BLaER1 treated with 17β-estradiol and CSF1 and Interleukin-3, amounts not matched to agents 10 nM and 100 nM (cell line): ENCODE results near the gene CCDC12.

ENCODE experiments used
- H3K27ac ChIP-seq, 11 experiments: shearing (Covaris generic); formaldehyde crosslinking; 2 replicates each; pipeline ENCODE4 v1.8.1; 2022
- H3K27me3 ChIP-seq, 11 experiments: shearing (Covaris generic); formaldehyde crosslinking; 2 replicates each; pipeline ENCODE4 v1.8.1; 2022
- H3K36me3 ChIP-seq, 11 experiments: shearing (Covaris generic); formaldehyde crosslinking; 2 replicates each; pipeline ENCODE4 v1.8.1; 2022
- H3K4me1 ChIP-seq, 10 experiments: shearing (Covaris generic); formaldehyde crosslinking; 2 replicates each; pipeline ENCODE4 v1.8.1; 2022
- H3K4me2 ChIP-seq, 11 experiments: shearing (Covaris generic); formaldehyde crosslinking; 2 replicates each; pipeline ENCODE4 v1.8.1; 2022
- H3K4me3 ChIP-seq, 10 experiments: shearing (Covaris generic); formaldehyde crosslinking; 2 replicates each; pipeline ENCODE4 v1.8.1; 2022
- H3K9ac ChIP-seq, 11 experiments: shearing (Covaris generic); formaldehyde crosslinking; 2 replicates each; pipeline ENCODE4 v1.8.1; 2022
- H3K9me3 ChIP-seq, 11 experiments: shearing (Covaris generic); formaldehyde crosslinking; replicated peaks in 1 of 11; 2 replicates each; pipeline ENCODE4 v1.8.1; 2022
- H4K20me1 ChIP-seq, 11 experiments: shearing (Covaris generic); formaldehyde crosslinking; 2 replicates each; pipeline ENCODE4 v1.8.1; 2022
- Cebpa-rat ChIP-seq, 11 experiments: shearing (Covaris generic); IDR thresholded peaks; 2 replicates each; pipeline ENCODE4 v1.8.1; 2022

Gene CCDC12

DNA sequence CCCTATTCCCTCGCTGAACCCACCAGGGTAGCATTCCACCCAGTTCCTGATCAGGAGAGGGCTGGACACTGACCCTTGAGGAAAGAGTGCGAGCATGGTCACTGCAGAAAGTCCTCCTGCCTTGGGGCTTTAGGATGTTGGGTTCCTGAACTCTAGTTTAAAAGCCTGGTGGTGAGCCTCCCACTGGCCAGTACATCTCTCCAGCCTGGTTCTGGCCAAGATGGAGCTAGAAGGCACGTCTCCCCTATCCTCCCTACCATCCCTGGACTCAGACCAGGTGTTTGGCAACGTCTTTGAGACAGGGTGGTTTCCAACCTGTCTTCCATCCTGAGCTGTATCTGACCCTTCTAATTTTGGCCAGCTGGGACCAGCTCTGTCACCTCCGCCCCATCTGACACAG lies 34.4 kb upstream of the CCDC12 start:
- peaks cover 32 to 62% (median 56%) of the 10 kb centered on the region in 11 experiments for H3K36me3 ChIP-seq
- H3K9me3 ChIP-seq, result no peaks in the 10 kb centered on the region
- H3K4me3 ChIP-seq, result no peak overlapping the region
- peak overlapping the region in 10 of 11 experiments; percentile 9 to 98 (median 92); a peak in 20 of 22 replicates for H3K4me2 ChIP-seq
- H3K27me3 ChIP-seq, result no peaks in the 10 kb centered on the region
- peak overlapping the region in 6 of 11 experiments; percentile 14 to 56 (median 34); a peak in 7 of 22 replicates for H3K9ac ChIP-seq
- peaks cover 15 to 94% (median 78%) of the 10 kb centered on the region in 10 experiments for H3K4me1 ChIP-seq
- no peak for TF ChIP-seq Cebpa-rat (IDR thresholded peaks at IDR 0.05)
- H3K27ac ChIP-seq, result peak overlapping the region in 8 of 11 experiments; percentile 88 to 96 (median 93); a peak in 15 of 22 replicates
- H4K20me1 ChIP-seq, result peaks cover 0 to 29% (median 0%) of the 10 kb centered on the region in 11 experiments; a peak in 8 of 22 replicates

DNA sequence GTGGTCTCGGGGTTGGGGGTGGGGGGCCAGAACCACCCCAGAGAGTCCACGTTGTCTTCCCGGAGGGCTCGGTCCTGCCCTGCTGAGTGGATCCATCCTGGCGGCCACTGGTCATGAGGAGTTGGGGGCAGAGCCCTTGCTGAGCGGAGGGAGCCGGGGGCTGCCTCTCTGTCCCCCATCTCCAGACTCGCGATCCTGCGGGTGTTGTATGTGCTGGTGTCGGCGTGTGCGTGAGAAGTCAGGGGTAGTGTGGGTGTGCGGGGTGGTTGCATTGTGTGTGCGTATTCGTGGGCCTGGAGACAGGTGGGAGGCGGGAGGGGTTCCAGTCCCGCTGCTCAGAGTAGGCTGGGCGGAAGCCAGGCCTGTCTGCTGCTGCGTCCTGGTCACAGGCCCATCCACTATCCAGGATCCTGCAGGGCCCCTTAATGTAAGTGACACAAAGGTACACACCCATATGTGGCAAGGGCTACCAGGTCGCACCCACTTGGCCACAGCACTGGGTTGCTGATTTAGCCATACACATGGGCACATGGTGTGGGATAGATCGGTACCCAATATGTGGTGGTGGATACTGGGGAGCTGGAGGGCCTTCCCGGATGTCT lies 33.7 kb upstream of the CCDC12 start:
- Histone ChIP-seq H4K20me1 (peaks cover 0 to 36% (median 0%) of the 10 kb centered on the region in 11 experiments; a peak in 8 of 22 replicates), H3K4me1 (peaks cover 15 to 87% (median 71%) of the 10 kb centered on the region in 10 experiments), H3K9ac (peak overlapping the region; percentile 79 to 89 (median 87)), H3K27me3 (no peaks in the 10 kb centered on the region), H3K4me3 (peak overlapping the region; percentile 48 to 68 (median 58); a peak in 19 of 20 replicates), H3K27ac (peak overlapping the region; percentile 34 to 96 (median 92); a peak in 21 of 22 replicates), H3K9me3 (no peaks in the 10 kb centered on the region), H3K36me3 (peaks cover 34 to 65% (median 59%) of the 10 kb centered on the region in 11 experiments), H3K4me2 (peak overlapping the region; percentile 84 to 98 (median 92))
- TF ChIP-seq Cebpa-rat (IDR thresholded peaks at IDR 0.05), result no peak

DNA sequence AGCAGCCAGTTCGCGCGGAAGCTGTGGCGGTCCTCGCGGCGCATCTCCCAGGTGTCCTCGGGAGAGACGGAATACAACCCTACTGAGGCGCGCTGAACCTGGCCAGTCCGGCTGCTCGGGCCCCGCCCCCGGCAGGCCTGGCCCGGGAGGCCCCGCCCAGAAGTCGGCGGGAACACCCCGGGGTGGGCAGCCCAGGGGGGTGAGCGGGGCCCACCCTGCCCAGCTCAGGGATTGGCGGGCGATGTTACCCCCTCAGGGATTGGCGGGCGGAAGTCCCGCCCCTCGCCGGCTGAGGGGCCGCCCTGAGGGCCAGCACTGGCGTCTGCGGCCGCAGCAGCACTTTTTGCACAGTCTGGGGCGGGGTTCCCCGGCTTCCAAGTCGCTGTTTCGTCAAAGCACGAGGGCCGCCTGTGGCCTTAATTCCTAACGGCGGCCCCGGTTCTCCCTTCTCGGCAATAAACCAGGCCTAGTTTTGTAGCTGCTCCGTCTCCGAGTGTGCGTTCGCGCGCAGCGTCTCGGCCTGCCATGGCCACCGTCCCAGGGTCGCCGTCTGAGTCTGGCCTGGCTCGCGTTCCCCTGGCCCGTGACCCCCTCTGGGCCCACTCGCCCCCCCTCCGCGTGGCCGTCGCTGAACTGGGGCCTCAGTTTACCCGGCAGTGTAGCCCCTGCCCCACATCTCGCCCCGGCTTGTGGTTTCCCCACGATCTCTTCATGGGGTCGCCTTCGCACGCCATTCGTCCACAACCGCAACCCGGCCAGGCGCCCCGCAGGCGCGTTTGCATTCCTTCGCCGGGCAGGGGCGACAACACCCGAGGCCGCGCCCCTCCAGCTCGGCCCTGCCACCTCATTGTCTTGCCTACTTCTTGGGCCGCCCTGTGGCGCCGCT lies 32.9 kb upstream of the CCDC12 start:
- H3K36me3 ChIP-seq, result peaks cover 41 to 67% (median 59%) of the 10 kb centered on the region in 11 experiments
- peaks cover 15 to 79% (median 64%) of the 10 kb centered on the region in 10 experiments for H3K4me1 ChIP-seq
- H3K9me3 ChIP-seq, result no peaks in the 10 kb centered on the region
- no peaks in the 10 kb centered on the region for H3K27me3 ChIP-seq
- no peak for TF ChIP-seq Cebpa-rat (IDR thresholded peaks at IDR 0.05)
- peak overlapping the region; percentile 84 to 98 (median 92) for H3K4me2 ChIP-seq
- H3K9ac ChIP-seq, result peak overlapping the region; percentile 79 to 89 (median 87)
- peak overlapping the region; percentile 48 to 68 (median 58) for H3K4me3 ChIP-seq
- peak overlapping the region; percentile 34 to 96 (median 92); a peak in 21 of 22 replicates for H3K27ac ChIP-seq
- H4K20me1 ChIP-seq, result peaks cover 0 to 43% (median 0%) of the 10 kb centered on the region in 11 experiments; a peak in 8 of 22 replicates

DNA sequence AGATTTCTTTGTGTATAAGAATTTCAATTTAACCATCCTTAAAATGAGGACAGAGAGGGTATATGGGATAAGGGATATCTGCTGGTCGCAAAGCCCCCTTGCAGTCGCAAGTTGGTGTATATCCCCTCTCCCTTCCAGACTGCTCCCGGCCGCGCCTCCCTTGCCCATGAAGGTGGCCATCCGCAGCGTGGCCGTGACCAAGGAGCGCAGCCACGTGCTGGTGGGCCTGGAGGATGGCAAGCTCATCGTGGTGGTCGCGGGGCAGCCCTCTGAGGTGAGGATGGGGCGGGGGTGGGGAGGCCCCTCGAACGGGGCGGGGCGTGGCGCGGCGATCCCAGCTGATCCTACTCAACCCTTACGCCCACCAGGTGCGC lies 32.3 kb upstream of the CCDC12 start:
- Histone ChIP-seq H3K27me3 (no peaks in the 10 kb centered on the region), H3K4me2 (peak overlapping the region; percentile 84 to 98 (median 92)), H3K4me1 (peaks cover 15 to 73% (median 58%) of the 10 kb centered on the region in 10 experiments), H3K27ac (peak overlapping the region in 7 of 11 experiments; percentile 88 to 96 (median 94); a peak in 11 of 22 replicates), H3K4me3 (peak overlapping the region; percentile 48 to 68 (median 58); a peak in 19 of 20 replicates), H4K20me1 (peaks cover 0 to 49% (median 0%) of the 10 kb centered on the region in 11 experiments; a peak in 8 of 22 replicates), H3K9ac (peak overlapping the region; percentile 79 to 89 (median 87); a peak in 20 of 22 replicates), H3K9me3 (no peaks in the 10 kb centered on the region), H3K36me3 (peaks cover 41 to 67% (median 59%) of the 10 kb centered on the region in 11 experiments)
- no peak for TF ChIP-seq Cebpa-rat (IDR thresholded peaks at IDR 0.05)

DNA sequence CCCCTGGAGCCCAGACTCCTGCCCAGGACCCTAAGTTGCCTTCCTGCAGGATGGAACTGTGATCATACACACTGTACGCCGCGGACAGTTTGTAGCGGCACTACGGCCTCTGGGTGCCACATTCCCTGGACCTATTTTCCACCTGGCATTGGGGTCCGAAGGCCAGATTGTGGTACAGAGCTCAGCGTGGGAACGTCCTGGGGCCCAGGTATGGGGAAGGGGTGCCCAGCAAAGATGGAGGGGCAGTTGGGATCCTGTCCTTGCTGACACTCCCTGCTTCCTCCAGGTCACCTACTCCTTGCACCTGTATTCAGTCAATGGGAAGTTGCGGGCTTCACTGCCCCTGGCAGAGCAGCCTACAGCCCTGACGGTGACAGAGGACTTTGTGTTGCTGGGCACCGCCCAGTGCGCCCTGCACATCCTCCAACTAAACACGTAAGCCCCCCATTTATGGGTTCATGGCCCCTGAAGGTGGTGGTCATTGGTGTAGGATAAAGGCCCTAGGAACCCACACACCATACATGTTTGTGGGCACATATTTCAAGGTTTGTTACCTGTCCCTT lies 31.8 kb upstream of the CCDC12 start:
- Histone ChIP-seq H3K9ac (peak overlapping the region in 3 of 11 experiments; percentile 87; a peak in 4 of 22 replicates), H3K9me3 (no peaks in the 10 kb centered on the region), H3K4me2 (peak overlapping the region; percentile 84 to 98 (median 92); a peak in 21 of 22 replicates), H3K36me3 (peaks cover 43 to 67% (median 59%) of the 10 kb centered on the region in 11 experiments), H4K20me1 (peaks cover 0 to 55% (median 0%) of the 10 kb centered on the region in 11 experiments; a peak in 8 of 22 replicates), H3K27ac (peak overlapping the region in 2 of 11 experiments; percentile 91 to 95; a peak in 2 of 22 replicates), H3K4me1 (peaks cover 15 to 68% (median 53%) of the 10 kb centered on the region in 10 experiments), H3K27me3 (no peaks in the 10 kb centered on the region), H3K4me3 (peak overlapping the region in 1 of 10 experiments; percentile 51; a peak in 1 of 20 replicates)
- TF ChIP-seq Cebpa-rat (IDR thresholded peaks at IDR 0.05), result no peak

DNA sequence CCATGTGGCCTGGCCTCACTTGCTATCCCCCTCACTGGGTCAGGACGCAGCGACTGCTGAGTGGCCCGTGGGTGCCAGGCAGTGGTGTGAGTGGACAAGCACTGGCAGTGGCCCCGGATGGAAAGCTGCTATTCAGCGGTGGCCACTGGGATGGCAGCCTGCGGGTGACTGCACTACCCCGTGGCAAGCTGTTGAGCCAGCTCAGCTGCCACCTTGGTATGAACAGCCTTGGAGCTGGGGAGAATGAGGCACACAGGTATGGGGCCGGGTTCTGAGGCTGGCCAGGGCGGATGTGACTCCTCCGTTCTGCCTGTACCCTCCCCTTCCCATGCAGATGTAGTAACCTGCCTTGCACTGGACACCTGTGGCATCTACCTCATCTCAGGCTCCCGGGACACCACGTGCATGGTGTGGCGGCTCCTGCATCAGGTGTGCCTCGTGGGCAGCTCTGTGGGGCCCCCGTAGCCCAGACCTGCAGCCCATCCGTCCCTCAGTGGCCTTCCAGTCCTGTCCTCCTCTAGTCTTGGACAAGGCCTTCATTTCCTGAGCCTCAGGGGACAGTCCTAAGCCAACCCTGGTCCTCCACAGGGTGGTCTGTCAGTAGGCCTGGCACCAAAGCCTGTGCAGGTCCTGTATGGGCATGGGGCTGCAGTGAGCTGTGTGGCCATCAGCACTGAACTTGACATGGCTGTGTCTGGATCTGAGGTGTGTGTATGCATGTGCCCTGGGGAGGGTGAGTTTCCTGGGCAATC lies 31.1 kb upstream of the CCDC12 start:
- peaks cover 43 to 67% (median 62%) of the 10 kb centered on the region in 11 experiments for H3K36me3 ChIP-seq

DNA sequence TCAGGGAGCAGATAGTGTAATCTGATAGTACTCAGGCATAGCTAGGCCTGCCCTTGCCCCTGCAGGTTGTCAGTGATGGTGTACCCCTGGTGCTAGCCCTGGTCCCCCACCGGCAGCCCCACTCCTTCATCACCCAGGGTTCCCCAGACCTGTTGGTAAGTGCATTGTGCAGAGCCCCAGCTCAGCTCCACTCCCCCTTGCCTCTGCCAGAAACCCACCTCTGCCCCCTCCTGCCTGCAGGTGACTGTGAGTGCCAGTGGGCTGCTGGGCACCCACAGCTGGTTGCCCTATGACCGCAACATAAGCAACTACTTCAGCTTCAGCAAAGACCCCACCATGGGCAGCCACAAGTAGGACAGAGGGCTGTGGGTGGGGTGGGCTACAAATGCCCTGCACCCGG lies 30.5 kb upstream of the CCDC12 start:
- Histone ChIP-seq H3K27ac (no peak overlapping the region), H3K36me3 (peaks cover 48 to 70% (median 64%) of the 10 kb centered on the region in 11 experiments), H4K20me1 (peaks cover 0 to 66% (median 0%) of the 10 kb centered on the region in 11 experiments; a peak in 8 of 22 replicates), H3K27me3 (no peaks in the 10 kb centered on the region), H3K9ac (peak overlapping the region in 3 of 11 experiments; percentile 29 to 46 (median 29); a peak in 2 of 22 replicates), H3K4me1 (peaks cover 15 to 55% (median 40%) of the 10 kb centered on the region in 10 experiments), H3K9me3 (no peaks in the 10 kb centered on the region), H3K4me3 (no peak overlapping the region), H3K4me2 (no peak overlapping the region)
- TF ChIP-seq Cebpa-rat (IDR thresholded peaks at IDR 0.05), result no peak

More for the DNA sequence above, 31.1 kb upstream of the CCDC12 start:
- no peak overlapping the region for H3K27ac ChIP-seq
- H3K4me1 ChIP-seq, result peaks cover 15 to 61% (median 47%) of the 10 kb centered on the region in 10 experiments
- no peaks in the 10 kb centered on the region for H3K27me3 ChIP-seq
- no peak overlapping the region for H3K4me3 ChIP-seq
- TF ChIP-seq Cebpa-rat (IDR thresholded peaks at IDR 0.05), result no peak
- 0 out of 22 replicates have a peak overlapping the region, but pooled peaks of 1 of the 11 experiments have one; percentile 29 for H3K9ac ChIP-seq
- peaks cover 0 to 60% (median 0%) of the 10 kb centered on the region in 11 experiments; a peak in 8 of 22 replicates for H4K20me1 ChIP-seq
- peak overlapping the region in 1 of 11 experiments; percentile 98; a peak in 2 of 22 replicates for H3K4me2 ChIP-seq
- no peaks in the 10 kb centered on the region for H3K9me3 ChIP-seq
